ENCODE measurements around the gene ETNPPL. TPM values are rescaled to one million over a fixed set of nuclear protein-coding genes. Genes with fewer than 3 reads are reported as not detected.

The ETNPPL gene
- total RNA-seq, 1 experiment from 2014 or later: not detected

DNA sequence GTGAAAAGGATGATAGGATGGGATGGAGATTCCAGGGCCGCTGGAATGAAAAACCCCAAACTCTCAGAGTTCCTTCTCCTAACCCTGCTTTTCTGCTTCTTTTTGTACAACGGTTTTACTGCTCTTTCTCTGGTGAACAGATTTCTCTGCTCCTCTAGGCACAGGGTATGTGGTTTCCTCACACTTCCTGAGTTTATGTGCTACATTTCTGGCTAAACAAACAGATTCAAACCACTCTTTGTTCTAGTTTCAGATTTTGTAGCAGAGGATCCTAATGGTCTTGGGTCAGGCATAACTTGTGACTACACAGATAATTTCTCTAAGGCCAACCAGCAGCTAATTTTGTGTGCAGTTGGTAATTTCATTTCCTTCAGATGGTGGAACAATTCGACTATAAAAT lies 59.9 kb downstream of the ETNPPL start:
- DNase-seq (ENCODE audit: extremely low read depth, low read depth): no peak

DNA sequence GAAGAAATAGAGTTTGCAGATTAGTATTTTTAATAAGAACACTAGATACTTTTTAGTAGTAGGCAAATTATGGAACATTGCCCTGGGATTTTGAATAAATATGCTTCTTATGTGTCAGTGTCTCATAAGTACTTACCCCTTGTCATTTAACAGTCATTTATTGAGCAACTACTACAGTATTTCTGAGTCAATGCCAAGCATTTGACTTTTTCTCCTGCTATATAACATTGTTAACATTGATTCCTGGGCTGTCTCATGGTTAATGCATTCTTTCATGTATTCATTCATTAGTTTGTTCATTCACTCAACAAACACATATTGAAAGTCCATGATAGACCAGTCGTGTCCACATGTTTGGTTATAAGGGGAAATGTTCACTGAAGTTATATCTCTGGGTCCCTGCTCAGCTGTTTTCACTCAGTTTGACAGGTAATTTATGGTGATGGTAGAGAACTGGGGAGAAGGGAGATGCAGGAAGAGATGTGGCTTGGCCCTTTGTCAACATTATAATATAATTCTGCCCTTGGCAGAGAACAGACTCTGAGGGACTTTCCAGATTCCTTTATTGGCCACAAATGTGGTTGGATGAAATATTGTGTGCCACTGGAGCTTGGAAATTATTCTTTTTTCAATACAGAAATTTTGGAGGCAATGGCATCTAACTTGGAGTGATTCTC lies 62.6 kb downstream of the ETNPPL start:
- DNase-seq (ENCODE audit: extremely low read depth, low read depth): no peak

DNA sequence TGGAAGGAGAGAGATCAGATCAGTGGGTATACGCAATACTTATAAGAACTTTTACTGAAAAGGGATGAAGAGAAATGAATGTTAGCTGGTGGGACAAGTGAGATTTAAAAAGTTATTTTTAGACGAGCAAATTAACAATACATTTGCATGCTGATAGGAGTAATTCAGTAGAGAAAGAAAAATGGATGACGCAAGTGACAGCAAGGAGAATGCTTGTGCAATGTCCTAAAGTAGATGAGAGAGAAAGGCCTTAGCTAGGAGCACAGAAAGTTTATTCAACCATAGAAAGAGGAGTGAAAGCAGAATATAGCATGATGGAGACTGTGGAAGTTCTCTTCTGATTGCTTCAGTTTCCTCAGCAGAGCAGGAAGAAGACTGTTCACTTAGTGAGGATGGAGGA lies 66.7 kb downstream of the ETNPPL start:
- no peak for DNase-seq (ENCODE audit: extremely low read depth, low read depth)

DNA sequence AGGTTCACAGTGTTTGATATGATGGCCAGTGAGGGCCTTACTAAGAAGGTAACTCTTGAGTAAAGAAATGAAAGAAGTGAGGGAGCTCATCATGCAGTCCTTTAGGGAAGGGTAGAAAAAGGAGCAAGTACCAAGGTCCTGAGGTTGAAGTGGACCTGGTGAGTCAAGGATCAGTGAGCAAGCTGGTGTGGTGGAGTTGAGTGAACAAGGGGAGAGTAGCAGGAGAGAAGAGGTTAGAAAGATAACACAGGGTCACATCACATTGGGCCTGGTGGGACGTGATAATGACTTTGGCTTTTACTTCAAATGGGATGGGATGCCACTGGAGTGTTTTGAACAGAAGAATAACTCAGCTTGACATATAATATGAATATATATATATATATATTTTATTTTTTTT lies 67.8 kb downstream of the ETNPPL start:
- DNase-seq (ENCODE audit: extremely low read depth, low read depth): no peak

DNA sequence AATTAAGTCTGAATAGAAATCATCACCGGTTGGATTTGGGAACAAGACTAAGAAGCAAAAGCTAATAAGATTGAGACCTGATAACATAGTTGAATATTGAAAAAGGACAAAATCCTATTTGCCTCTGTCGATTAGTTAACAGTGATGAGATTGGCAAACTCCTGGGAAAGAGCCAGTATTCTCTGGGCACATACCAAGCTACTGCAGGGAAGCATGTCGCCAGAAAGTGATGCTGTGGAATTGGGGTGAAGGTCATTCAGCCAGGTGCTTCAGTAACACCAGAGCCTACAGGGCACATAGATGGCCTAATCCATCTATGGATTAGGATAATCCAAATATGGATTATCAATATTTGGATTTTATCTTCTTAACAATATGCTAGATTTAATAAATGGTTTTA lies 68.4 kb downstream of the ETNPPL start:
- DNase-seq (ENCODE audit: extremely low read depth, low read depth): no peak

DNA sequence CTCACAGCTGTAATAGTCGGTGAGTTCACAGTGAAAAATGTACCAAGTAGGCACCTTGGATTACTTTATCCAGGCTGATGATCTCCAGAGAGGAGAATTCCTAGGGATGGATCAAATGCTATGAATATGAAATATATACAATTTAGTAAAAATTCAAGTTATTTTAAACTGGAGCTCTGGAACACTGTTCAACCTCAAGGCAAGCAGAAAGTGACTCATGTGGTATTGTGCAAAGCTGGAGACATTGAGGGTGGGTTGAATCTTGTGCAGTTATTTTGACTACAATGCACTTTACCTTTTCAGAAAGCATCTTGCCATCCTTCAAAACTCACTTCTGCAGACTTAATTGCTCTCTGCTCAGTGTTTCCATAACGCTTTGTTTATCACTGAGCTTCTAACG lies 69.0 kb downstream of the ETNPPL start:
- DNase-seq (ENCODE audit: extremely low read depth, low read depth): no peak

DNA sequence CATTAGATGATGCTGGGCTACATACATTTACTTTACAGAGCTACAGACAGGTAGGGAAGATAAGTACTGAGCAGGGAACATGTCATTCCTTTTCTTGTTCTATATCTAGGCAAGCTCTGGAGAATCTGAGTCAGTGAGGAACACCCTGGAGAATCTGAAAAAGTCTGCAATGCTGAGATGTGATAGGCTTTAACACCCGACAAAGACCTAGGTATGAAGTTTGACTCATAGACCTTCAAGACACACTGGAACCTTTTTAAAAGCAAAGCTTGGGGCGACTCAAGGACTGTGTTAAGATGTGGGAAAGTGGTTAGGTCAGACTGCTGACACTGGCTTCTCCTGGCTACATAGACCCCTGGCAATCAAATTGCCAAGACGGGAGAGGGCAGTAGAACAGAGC lies 69.6 kb downstream of the ETNPPL start:
- no peak for DNase-seq (ENCODE audit: extremely low read depth, low read depth)

Other genes starting within 250 kb of the ETNPPL start
- gene RPL34, start 142.5 kb downstream of the ETNPPL start, total RNA-seq (2014; rRNA removed; shearing (Covaris generic)): 1,546 and 1,643 TPM in 2 replicates
- 143 and 152 TPM in 2 replicates for gene OSTC, start 112.5 kb downstream of the ETNPPL start, total RNA-seq (2014; rRNA removed; shearing (Covaris generic))